ENCODE measurements around the gene FHAD1. TPM values are rescaled to one million over a fixed set of nuclear protein-coding genes. Genes with fewer than 3 reads are reported as not detected.

The FHAD1 gene
- total RNA-seq, 6 donors from 2014 or later: 2.0 to 45.8 (median 12.5) TPM

- Histone ChIP-seq H3K4me1 (peaks cover 10 to 27% (median 17%) of the 10 kb centered on the region in 4 donors), H3K27me3 (no peaks in the 10 kb centered on the region), H3K9me3 (no peaks in the 10 kb centered on the region), H3K27ac (no peak overlapping the region), H3K4me3 (no peak overlapping the region), H3K36me3 (no peaks in the 10 kb centered on the region)
- DNase-seq: no peak
- TF ChIP-seq POLR2A (IDR thresholded peaks at IDR 0.05) (no peak), POLR2AphosphoS5 (IDR thresholded peaks at IDR 0.05) (no peak), EP300 (IDR thresholded peaks at IDR 0.05) (no peak), CTCF (IDR thresholded peaks at IDR 0.05) (no peak)
- ATAC-seq (ENCODE audit: low FRiP score in 2 of 2): no peak
- WGBS, 2 donors: 90 to 91% methylated on average over 2 of the region's 2 CpGs
Measured at GRCh38 chr1:15341228-15341627, 94.2 kb downstream of the FHAD1 start.

GRCh38 chr1:15341634-15342407 is 94.8 kb downstream of the FHAD1 start:
- no peak for ATAC-seq (ENCODE audit: low FRiP score in 2 of 2)
- Histone ChIP-seq H3K4me3 (no peak overlapping the region), H3K27ac (no peak overlapping the region), H3K27me3 (no peaks in the 10 kb centered on the region), H3K4me1 (peaks cover 10 to 27% (median 16%) of the 10 kb centered on the region in 4 donors), H3K36me3 (no peaks in the 10 kb centered on the region), H3K9me3 (no peaks in the 10 kb centered on the region)
- 62 to 74% methylated on average over 12 of the region's 12 CpGs for WGBS, 2 donors
- no peak for DNase-seq
- TF ChIP-seq CTCF (IDR thresholded peaks at IDR 0.05): no peak

GRCh38 chr1:15342408-15342967 is 95.5 kb downstream of the FHAD1 start:
- ATAC-seq (ENCODE audit: low FRiP score in 2 of 2): no peak
- TF ChIP-seq POLR2AphosphoS5 (IDR thresholded peaks at IDR 0.05) (no peak), CTCF (IDR thresholded peaks at IDR 0.05) (no peak), EP300 (IDR thresholded peaks at IDR 0.05) (no peak), POLR2A (IDR thresholded peaks at IDR 0.05) (no peak)
- H3K4me3 ChIP-seq: no peak overlapping the region
- H3K4me1 ChIP-seq: peaks cover 5 to 21% (median 10%) of the 10 kb centered on the region in 4 donors
- H3K9me3 ChIP-seq: no peaks in the 10 kb centered on the region
- 90% methylated on average over 4 of the region's 4 CpGs for WGBS, 2 donors
- no peaks in the 10 kb centered on the region for H3K27me3 ChIP-seq
- no peak overlapping the region for H3K27ac ChIP-seq
- H3K36me3 ChIP-seq: no peaks in the 10 kb centered on the region
- no peak for DNase-seq

- H3K4me1 ChIP-seq: peaks cover 0 to 15% (median 6%) of the 10 kb centered on the region in 4 donors
- DNase-seq (no peak), ATAC-seq (ENCODE audit: low FRiP score in 2 of 2) (no peak)
- no peaks in the 10 kb centered on the region for H3K9me3 ChIP-seq
- no peak overlapping the region for H3K27ac ChIP-seq
- no peak overlapping the region for H3K4me3 ChIP-seq
- TF ChIP-seq POLR2A (IDR thresholded peaks at IDR 0.05) (no peak), CTCF (IDR thresholded peaks at IDR 0.05) (no peak), POLR2AphosphoS5 (IDR thresholded peaks at IDR 0.05) (no peak), EP300 (IDR thresholded peaks at IDR 0.05) (no peak)
- WGBS, 2 donors: 89 to 92% methylated on average over 9 of the region's 9 CpGs
- no peaks in the 10 kb centered on the region for H3K36me3 ChIP-seq
- H3K27me3 ChIP-seq: no peaks in the 10 kb centered on the region
Measured at GRCh38 chr1:15343099-15343498, 96.1 kb downstream of the FHAD1 start.

GRCh38 chr1:15343729-15344128 is 96.7 kb downstream of the FHAD1 start:
- peaks cover 0 to 11% (median 5%) of the 10 kb centered on the region in 4 donors for H3K4me1 ChIP-seq
- ATAC-seq (ENCODE audit: low FRiP score in 2 of 2): no peak
- TF ChIP-seq POLR2A (IDR thresholded peaks at IDR 0.05): no peak
- no peak for TF ChIP-seq POLR2AphosphoS5 (IDR thresholded peaks at IDR 0.05)
- no peak for TF ChIP-seq CTCF (IDR thresholded peaks at IDR 0.05)
- no peak for TF ChIP-seq EP300 (IDR thresholded peaks at IDR 0.05)
- 45 to 50% methylated on average over 11 of the region's 11 CpGs for WGBS, 2 donors
- no peak overlapping the region for H3K4me3 ChIP-seq
- no peak overlapping the region for H3K27ac ChIP-seq
- no peaks in the 10 kb centered on the region for H3K36me3 ChIP-seq
- H3K27me3 ChIP-seq: no peaks in the 10 kb centered on the region
- no peaks in the 10 kb centered on the region for H3K9me3 ChIP-seq
- no peak for DNase-seq

Data from upper lobe of left lung (tissue), 6 donors.